ENCODE results near the gene PRR5L. TPM values are rescaled to one million over a fixed set of nuclear protein-coding genes. Genes with fewer than 3 reads are reported as not detected.

Gene PRR5L
- total and polyA plus RNA-seq, 9 of the 15 experiments (the other 6 are each of a cell fraction or from before 2014, with no cell fraction given), result 0.11 to 0.60 (median 0.36) TPM; not detected in 2

DNA sequence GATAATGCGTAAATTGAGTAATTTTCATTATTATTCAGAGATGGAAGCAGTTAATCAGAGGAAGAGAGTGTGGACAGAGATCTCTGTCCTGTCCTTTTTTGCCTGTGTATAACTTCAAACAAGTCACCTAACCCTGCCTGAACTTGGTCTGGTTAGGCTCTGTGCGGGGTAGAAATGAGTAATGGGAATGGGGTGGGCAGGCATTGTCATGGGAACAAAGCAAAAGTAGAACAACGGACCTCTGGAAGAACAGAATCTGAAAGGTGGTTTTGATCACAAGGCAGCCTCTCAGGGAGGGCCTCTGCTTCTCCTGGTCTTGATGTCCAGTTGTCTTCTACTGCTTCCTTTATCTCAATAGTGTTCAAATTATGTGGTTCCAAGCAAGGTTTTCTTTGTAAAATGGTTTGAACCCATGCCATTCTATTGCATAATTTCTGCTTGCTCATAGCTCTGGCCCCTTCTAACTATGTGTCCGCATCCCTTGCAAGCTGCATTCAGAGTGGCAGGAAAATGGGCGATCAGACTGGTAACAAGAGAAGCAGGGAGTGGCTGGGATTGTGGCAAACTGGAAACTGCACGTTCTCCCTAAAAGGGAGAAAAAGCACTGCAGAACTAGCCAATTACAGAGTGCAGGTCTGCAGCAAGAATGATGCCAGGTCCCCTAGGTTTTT is 76.1 kb downstream of the PRR5L start (continued):
- no peak for TF ChIP-seq TGIF2 (CRISPR knock-in tag; IDR thresholded peaks at IDR 0.05)
- TF ChIP-seq, protein P1, sequence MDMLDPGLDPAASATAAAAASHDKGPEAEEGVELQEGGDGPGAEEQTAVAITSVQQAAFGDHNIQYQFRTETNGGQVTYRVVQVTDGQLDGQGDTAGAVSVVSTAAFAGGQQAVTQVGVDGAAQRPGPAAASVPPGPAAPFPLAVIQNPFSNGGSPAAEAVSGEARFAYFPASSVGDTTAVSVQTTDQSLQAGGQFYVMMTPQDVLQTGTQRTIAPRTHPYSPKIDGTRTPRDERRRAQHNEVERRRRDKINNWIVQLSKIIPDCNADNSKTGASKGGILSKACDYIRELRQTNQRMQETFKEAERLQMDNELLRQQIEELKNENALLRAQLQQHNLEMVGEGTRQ (CRISPR knock-in tag; IDR thresholded peaks at IDR 0.05), result no peak
- TF ChIP-seq, protein P2, sequence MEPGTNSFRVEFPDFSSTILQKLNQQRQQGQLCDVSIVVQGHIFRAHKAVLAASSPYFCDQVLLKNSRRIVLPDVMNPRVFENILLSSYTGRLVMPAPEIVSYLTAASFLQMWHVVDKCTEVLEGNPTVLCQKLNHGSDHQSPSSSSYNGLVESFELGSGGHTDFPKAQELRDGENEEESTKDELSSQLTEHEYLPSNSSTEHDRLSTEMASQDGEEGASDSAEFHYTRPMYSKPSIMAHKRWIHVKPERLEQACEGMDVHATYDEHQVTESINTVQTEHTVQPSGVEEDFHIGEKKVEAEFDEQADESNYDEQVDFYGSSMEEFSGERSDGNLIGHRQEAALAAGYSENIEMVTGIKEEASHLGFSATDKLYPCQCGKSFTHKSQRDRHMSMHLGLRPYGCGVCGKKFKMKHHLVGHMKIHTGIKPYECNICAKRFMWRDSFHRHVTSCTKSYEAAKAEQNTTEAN (CRISPR knock-in tag; IDR thresholded peaks at IDR 0.05), result no peak
- no peak for TF ChIP-seq XRCC4 (IDR thresholded peaks at IDR 0.05; ENCODE audit: extremely low read depth, insufficient read depth, insufficient read length)
- TF ChIP-seq, protein P3, sequence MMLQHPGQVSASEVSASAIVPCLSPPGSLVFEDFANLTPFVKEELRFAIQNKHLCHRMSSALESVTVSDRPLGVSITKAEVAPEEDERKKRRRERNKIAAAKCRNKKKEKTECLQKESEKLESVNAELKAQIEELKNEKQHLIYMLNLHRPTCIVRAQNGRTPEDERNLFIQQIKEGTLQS (IDR thresholded peaks at IDR 0.05), result no peak
- TF ChIP-seq, protein P3 (CRISPR knock-in tag; conservative IDR thresholded peaks at IDR 0.05), result no peak

Data from K562 (cell line).